B cell (primary cell): ENCODE results near the gene ENKUR. TPM values are rescaled to one million over a fixed set of nuclear protein-coding genes. Genes with fewer than 3 reads are reported as not detected.
A peak's percentile ranks its signal among the peaks of the same experiment; 100 is the strongest.

Experiments used
- ATAC-seq: fragments of 200-7000 bp; cut with Tn5 transposase; one replicate; pipeline ENCODE4 v1.10.0; 2021; ENCODE audit warnings: low read depth, mild to moderate bottlenecking, moderate number of reproducible peaks, moderate library complexity
- CTCF ChIA-PET: fragments of 350-600 bp; sonication (Branson Sonifier 250); formaldehyde crosslinking; loops from one replicate; lab custom pipeline; 2021; ENCODE audit warnings: antibody characterized with exemption, inconsistent platforms; lab: Charles Lee
- POLR2A ChIA-PET: fragments of 350-600 bp; sonication (Branson Sonifier 250); formaldehyde crosslinking; loops from one replicate; lab custom pipeline; 2021; ENCODE audit warnings: antibody characterized with exemption; lab: Charles Lee
- DNase-seq: peaks from one replicate; pipeline ENCODE4 v3.0.0; 2013
- H2AFZ ChIP-seq: 2 replicates; pipeline ENCODE4 v1.6.1; 2012; ENCODE audit warnings: mild to moderate bottlenecking, low read depth, low read length; ENCODE audit not compliant: insufficient read depth, poor library complexity, severe bottlenecking
- H3K27ac ChIP-seq, 2 donors: 1 replicate in 1 of 2; 2 replicates in 1 of 2; pipeline ENCODE4 v1.5.1; 2012 to 2013; ENCODE audit warnings: low read length in 2 of 2, mild to moderate bottlenecking in 2 of 2, moderate library complexity in 1 of 2
- H3K27me3 ChIP-seq, 4 experiments: fragments of 200-600 bp in 1 of 4; sonication (generic) in 1 of 4; replicated peaks in 1 of 4; 1 replicate in 2 of 4; 2 replicates in 2 of 4; pipeline versions ENCODE4 v1.6.1 to v1.7.0; 2013 to 2016; ENCODE audit warnings: low read length in 3 of 4, mild to moderate bottlenecking in 2 of 4, mixed read lengths in 1 of 4, moderate library complexity in 1 of 4; ENCODE audit not compliant: insufficient read depth in 4 of 4, control insufficient read depth in 3 of 4; ENCODE audit errors: control extremely low read depth in 1 of 4
- H3K36me3 ChIP-seq, 2 experiments: replicated peaks in 1 of 2; 1 replicate in 1 of 2; 2 replicates in 1 of 2; pipeline versions ENCODE4 v1.6.1 to v1.7.1; 2013; ENCODE audit warnings: low read length in 1 of 2; ENCODE audit not compliant: insufficient read depth in 2 of 2, control insufficient read depth in 1 of 2; ENCODE audit errors: control extremely low read depth in 1 of 2, extremely low read depth in 1 of 2
- H3K4me1 ChIP-seq, 2 donors: fragments of 200-600 bp in 1 of 2; sonication (generic) in 1 of 2; 1 replicate in 1 of 2; 2 replicates in 1 of 2; pipeline versions ENCODE4 v1.5.1 to v1.6.1; 2013 to 2017; ENCODE audit warnings: low read length in 2 of 2; ENCODE audit not compliant: control insufficient read depth in 2 of 2, insufficient read depth in 2 of 2
- H3K4me2 ChIP-seq: replicated peaks from 2 replicates; pipeline ENCODE3; 2012; ENCODE audit warnings: mild to moderate bottlenecking, low read depth, low read length; ENCODE audit not compliant: poor library complexity, severe bottlenecking
- H3K4me3 ChIP-seq, 5 experiments: fragments of 200-600 bp in 1 of 5; sonication (generic) in 1 of 5; 1 replicate in 3 of 5; 2 replicates in 2 of 5; pipeline versions ENCODE4 v1.5.1 to v1.7.0; 2011 to 2016; ENCODE audit warnings: low read length in 4 of 5, mild to moderate bottlenecking in 4 of 5, low read depth in 2 of 5, control low read depth in 1 of 5, moderate library complexity in 1 of 5; ENCODE audit not compliant: insufficient read depth in 1 of 5; ENCODE audit errors: control extremely low read depth in 1 of 5, extremely low read depth in 1 of 5
- H3K79me2 ChIP-seq: fragments of 200-600 bp; sonication (generic); one replicate; pipeline ENCODE4 v1.6.0; 2016; ENCODE audit warnings: low read length; ENCODE audit not compliant: control insufficient read depth, insufficient read depth
- H3K9ac ChIP-seq: fragments of 200-600 bp; sonication (generic); 2 replicates; pipeline ENCODE4 v1.6.1; 2017; ENCODE audit warnings: mild to moderate bottlenecking, low read length, moderate library complexity
- H3K9me3 ChIP-seq, 3 donors: one replicate each; pipeline versions ENCODE4 v1.6.1 to v1.7.1; 2013; ENCODE audit warnings: low read length in 2 of 3; ENCODE audit not compliant: control insufficient read depth in 2 of 3, insufficient read depth in 1 of 3; ENCODE audit errors: control extremely low read depth in 1 of 3
- H4K20me1 ChIP-seq: 2 replicates; pipeline ENCODE4 v1.6.0; 2012; ENCODE audit warnings: mild to moderate bottlenecking, low read length; ENCODE audit not compliant: insufficient read depth, control insufficient read depth, poor library complexity, severe bottlenecking
- H3K27ac Mint-ChIP-seq: one replicate; pipeline ENCODE4 v1.8.0; 2021; ENCODE audit warnings: mixed read lengths
- H3K27me3 Mint-ChIP-seq: one replicate; pipeline ENCODE4 v1.8.0; 2021; ENCODE audit warnings: mixed read lengths
- H3K4me1 Mint-ChIP-seq: one replicate; pipeline ENCODE4 v1.8.0; 2021; ENCODE audit warnings: mixed read lengths
- H3K4me3 Mint-ChIP-seq: one replicate; pipeline ENCODE4 v1.8.0; 2021; ENCODE audit warnings: mixed read lengths
- H3K9me3 Mint-ChIP-seq: one replicate; pipeline ENCODE4 v1.8.0; 2022; ENCODE audit warnings: mixed read lengths; ENCODE audit not compliant: insufficient read depth
- EZH2 ChIP-seq: IDR thresholded peaks from 2 replicates; pipeline ENCODE4 v1.6.1; 2012; ENCODE audit warnings: borderline replicate concordance, low read depth, mild to moderate bottlenecking, moderate library complexity, low read length; ENCODE audit not compliant: insufficient read depth, poor library complexity, severe bottlenecking
- WGBS: methylation state at CpG from one replicate; pipeline ENCODE4 v1.1.5; 2013; ENCODE audit warnings: missing lambda C conversion rate; ENCODE audit not compliant: insufficient coverage; 5-methylcytosine and 5-hydroxymethylcytosine counted together
- intact Hi-C: fragments of 100-400 bp; cut with micrococcal nuclease; formaldehyde crosslinking; loops from one replicate; pipeline ENCODE4 v1.10.0; 2022
- polyA plus RNA-seq: library from polyadenylated mRNA; depleted of rRNA; stranded (reverse); fragments of >200 nt; gene quantifications from 2 replicates; pipeline ENCODE4 v1.2.3, GENCODE V29; 2012
- total RNA-seq, 2 donors: library from RNA; stranded (reverse); fragments of 120-200 nt in 1 of 2; gene quantifications; 1 replicate in 1 of 2; 2 replicates in 1 of 2; pipeline versions ENCODE4 v1.2.3 to v1.2.4, GENCODE V29; 2013 to 2022
- TF ChIP-seq, protein P1 (sequence below): fragments of 200-600 bp; IDR thresholded peaks from one replicate; pipeline ENCODE4 v1.8.0; 2022; ENCODE audit warnings: antibody characterized with exemption, mild to moderate bottlenecking

The ENKUR gene
- total and polyA plus RNA-seq, 2 donors (not counting 1 experiment from before 2014, with no cell fraction given): not detected

DNA sequence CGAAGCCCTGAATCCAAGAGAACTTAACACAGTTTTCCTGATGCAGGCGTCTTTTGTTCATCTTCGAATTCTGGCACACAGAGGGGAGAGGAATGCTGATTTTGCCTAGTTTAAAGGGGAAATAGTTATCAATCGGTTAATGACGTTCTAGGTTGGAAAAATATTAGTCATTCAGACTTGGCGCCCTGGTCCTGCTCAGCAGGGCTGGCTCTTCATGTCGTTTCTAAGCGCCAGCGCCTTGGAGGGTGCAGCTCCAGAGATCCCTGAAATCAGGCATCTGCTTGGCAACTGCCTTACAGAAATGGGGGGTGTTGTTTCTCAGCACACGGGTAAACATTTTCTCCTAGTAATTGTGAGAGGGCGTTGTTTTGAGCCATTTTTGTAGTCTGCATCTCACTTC lies 62.3 kb downstream of the ENKUR start:
- peak overlapping the region; percentile 70 for H3K4me3 Mint-ChIP-seq
- Histone ChIP-seq H3K27me3 (peaks cover 0 to 15% (median 5%) of the 10 kb centered on the region in 4 experiments), H3K36me3 (no peaks in the 10 kb centered on the region), H3K9ac (no peak overlapping the region), H3K4me3 (no peak overlapping the region), H3K27ac (no peak overlapping the region), H3K4me1 (peaks cover 7 to 9% of the 10 kb centered on the region in 2 donors), H3K9me3 (no peaks in the 10 kb centered on the region), H4K20me1 (no peaks in the 10 kb centered on the region), H3K4me2 (no peak overlapping the region), H2AFZ (peak overlapping the region; percentile 88), H3K79me2 (no peaks in the 10 kb centered on the region)
- no peak for ATAC-seq
- peaks cover 13% of the 10 kb centered on the region for H3K4me1 Mint-ChIP-seq
- WGBS: 96% methylated on average over 9 of the region's 11 CpGs
- H3K27me3 Mint-ChIP-seq: peaks cover 25% of the 10 kb centered on the region
- H3K9me3 Mint-ChIP-seq: peaks cover 2% of the 10 kb centered on the region
- DNase-seq: no peak
- POLR2A ChIA-PET: no interaction called here
- CTCF ChIA-PET: interaction anchor here (0.7 to 4.1 kb wide), 5 partner anchors 8 to 310 kb away, joined by 3 to 19 read pairs (median 4); no protein-coding TSS in a partner anchor
- intact Hi-C loops: loop anchor here (5.0 kb wide), 2 partner anchors 41 to 66 kb away; no protein-coding TSS in a partner anchor
- no peak for TF ChIP-seq EZH2
- TF ChIP-seq, protein P1, sequence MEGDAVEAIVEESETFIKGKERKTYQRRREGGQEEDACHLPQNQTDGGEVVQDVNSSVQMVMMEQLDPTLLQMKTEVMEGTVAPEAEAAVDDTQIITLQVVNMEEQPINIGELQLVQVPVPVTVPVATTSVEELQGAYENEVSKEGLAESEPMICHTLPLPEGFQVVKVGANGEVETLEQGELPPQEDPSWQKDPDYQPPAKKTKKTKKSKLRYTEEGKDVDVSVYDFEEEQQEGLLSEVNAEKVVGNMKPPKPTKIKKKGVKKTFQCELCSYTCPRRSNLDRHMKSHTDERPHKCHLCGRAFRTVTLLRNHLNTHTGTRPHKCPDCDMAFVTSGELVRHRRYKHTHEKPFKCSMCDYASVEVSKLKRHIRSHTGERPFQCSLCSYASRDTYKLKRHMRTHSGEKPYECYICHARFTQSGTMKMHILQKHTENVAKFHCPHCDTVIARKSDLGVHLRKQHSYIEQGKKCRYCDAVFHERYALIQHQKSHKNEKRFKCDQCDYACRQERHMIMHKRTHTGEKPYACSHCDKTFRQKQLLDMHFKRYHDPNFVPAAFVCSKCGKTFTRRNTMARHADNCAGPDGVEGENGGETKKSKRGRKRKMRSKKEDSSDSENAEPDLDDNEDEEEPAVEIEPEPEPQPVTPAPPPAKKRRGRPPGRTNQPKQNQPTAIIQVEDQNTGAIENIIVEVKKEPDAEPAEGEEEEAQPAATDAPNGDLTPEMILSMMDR: no peak
- H3K27ac Mint-ChIP-seq: no peak overlapping the region
